ENCODE results near the gene TNFSF8.

Gene TNFSF8

DNA sequence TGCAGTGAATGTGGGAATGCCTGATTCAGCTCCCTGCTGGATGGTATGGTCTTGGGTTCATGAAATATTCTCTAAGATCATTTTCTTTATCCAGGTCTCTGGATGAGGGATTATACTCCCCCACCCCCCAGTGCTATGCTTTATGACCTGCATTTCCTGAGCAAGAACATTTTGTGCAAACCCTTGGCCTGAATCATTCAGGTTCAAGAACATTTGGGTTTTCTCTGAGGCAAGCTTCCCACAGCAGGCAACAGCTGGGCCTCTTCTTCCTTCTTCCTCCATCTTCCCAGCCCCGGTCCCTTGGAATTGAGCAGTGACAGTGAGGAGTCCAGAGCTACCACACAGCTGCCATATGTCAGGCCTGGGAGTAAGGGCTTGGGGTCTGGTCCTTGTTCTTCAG lies 65.9 kb downstream of the TNFSF8 start:
- DNase-seq = no peak

GRCh38 chr9:114861922-114862605 lies 68.3 kb downstream of the TNFSF8 start:
- DNase-seq = no peak

DNA sequence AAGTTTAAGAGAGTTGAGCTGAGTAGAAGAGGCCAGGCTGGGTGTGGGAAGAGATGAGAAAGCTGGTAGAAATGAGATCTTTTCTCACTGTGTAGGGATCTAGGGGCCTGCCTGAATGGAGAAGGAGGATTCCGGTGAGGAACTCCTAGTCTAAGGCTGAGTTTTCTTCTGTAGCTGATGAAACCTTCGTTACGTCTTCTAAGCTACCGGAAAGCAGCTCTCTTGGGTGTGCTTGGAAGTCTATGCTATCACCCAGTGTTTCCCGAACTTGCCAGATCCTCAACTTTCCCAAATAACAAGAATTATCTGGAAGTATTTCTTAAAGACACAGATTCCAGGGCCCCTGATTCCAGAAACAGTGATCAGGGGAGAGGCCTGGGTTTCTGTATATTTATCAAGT lies 69.1 kb downstream of the TNFSF8 start:
- no peak for DNase-seq

GRCh38 chr9:114860187-114860586 lies 70.2 kb downstream of the TNFSF8 start:
- DNase-seq = no peak

DNA sequence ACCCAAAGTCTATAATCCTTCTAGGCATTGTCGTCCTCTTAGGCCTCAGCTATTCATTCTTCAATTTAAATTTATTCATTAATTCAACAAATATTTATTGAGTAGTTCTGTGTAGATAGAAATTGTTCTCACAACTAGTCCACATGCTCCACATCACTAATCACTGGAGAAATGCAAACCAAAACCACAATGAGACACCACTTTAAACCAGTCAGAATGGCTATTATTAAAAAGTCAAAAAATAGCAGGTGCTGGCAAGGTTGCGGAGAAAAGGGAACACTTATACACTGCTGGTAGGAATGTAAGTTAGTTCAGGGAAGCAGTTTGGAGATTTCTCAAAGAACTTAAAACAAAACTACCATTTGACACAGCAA lies 73.5 kb downstream of the TNFSF8 start:
- DNase-seq = no peak

GRCh38 chr9:114856215-114856941 lies 74.0 kb downstream of the TNFSF8 start:
- DNase-seq = no peak

DNA sequence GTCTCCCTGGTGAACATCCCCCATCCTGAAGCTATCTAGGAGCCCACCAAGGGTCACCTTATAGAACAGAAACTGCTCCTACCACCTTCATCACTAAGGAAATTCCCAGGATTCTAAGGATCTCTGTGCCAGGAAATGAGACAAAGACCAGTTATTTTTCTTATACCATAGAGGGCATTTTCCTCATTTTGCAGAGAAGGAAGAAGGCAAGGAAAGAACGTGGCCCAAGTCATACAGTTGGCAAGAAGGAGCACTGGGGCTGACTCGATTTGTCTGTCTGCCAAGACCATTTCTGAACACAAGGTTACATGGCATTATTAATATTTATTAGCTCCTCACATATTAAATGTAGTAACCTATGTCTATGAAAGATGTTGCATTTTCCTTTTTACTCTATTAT lies 74.9 kb downstream of the TNFSF8 start:
- DNase-seq = no peak

- DNase-seq = no peak
Measured at GRCh38 chr9:114854736-114855355, 75.5 kb downstream of the TNFSF8 start.

- DNase-seq = no peak
Measured at GRCh38 chr9:114853071-114853855, 77.1 kb downstream of the TNFSF8 start.

DNA sequence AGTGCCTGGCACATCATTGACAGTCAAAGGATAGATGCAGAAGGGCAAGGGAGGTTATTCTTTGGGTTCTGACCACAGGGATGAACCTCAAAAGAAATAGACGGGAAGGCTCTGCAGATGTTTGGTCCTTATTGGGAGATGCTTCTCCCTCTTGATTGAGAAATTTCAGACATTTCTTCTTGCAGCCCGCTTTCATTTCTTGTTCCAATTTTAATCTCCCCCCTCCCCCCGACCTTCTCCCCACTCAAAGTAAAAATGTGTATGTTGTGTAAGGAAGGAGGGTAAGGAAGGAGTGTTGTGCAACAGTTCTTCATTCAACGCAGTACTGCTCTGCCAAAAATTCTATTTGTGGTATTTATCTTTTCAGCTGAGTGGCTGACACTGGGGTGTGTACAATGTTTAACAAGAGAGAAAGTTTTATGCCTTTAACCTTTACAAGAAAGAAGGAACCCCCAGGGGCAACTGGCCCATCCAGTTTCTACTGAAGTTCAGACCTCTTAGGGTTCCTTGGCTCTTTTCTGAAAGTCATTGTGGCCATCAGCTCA lies 78.3 kb downstream of the TNFSF8 start:
- no peak for DNase-seq

GRCh38 chr9:114851306-114851705 lies 79.1 kb downstream of the TNFSF8 start:
- no peak for DNase-seq

Data from NCI-H1930 (cell line).